GM23338 (cell line): ENCODE data around the gene RUNDC3A. TPM values are rescaled to one million over a fixed set of nuclear protein-coding genes. Genes with fewer than 3 reads are reported as not detected.

ENCODE experiments used
- ATAC-seq: fragments of 200-7000 bp; cut with Tn5 transposase; 3 replicates; pipeline ENCODE4 v1.9.1; 2020
- DNase-seq: peaks from one replicate; pipeline ENCODE4 v3.0.0-alpha.2; 2015; ENCODE audit warnings: low spot score
- H2AFZ ChIP-seq: fragments of 200-600 bp; sonication (generic); 2 replicates; pipeline ENCODE4 v1.8.0; 2016; ENCODE audit warnings: antibody characterized with exemption, mild to moderate bottlenecking, moderate library complexity
- H3F3A ChIP-seq: fragments of 200-600 bp; sonication (generic); replicated peaks from 2 replicates; pipeline ENCODE4 v1.8.0; 2017; ENCODE audit warnings: antibody characterized with exemption, mixed run types, low read depth
- H3K27ac ChIP-seq: fragments of 200-600 bp; sonication (generic); 2 replicates; pipeline ENCODE4 v1.6.1; 2016; ENCODE audit warnings: low read depth
- H3K27me3 ChIP-seq: fragments of 200-600 bp; sonication (generic); 2 replicates; pipeline ENCODE4 v1.8.0; 2016; ENCODE audit warnings: mild to moderate bottlenecking, mixed run types, moderate library complexity; ENCODE audit not compliant: insufficient read depth
- H3K36me3 ChIP-seq: fragments of 200-600 bp; sonication (generic); 2 replicates; pipeline ENCODE4 v1.8.0; 2016; ENCODE audit warnings: mild to moderate bottlenecking; ENCODE audit not compliant: insufficient read depth
- H3K4me1 ChIP-seq: fragments of 200-600 bp; sonication (generic); 2 replicates; pipeline ENCODE4 v1.8.0; 2016; ENCODE audit warnings: mild to moderate bottlenecking, moderate library complexity; ENCODE audit not compliant: insufficient read depth
- H3K4me2 ChIP-seq: fragments of 200-600 bp; sonication (generic); 2 replicates; pipeline ENCODE4 v1.7.1; 2017; ENCODE audit warnings: mixed run types
- H3K4me3 ChIP-seq: fragments of 200-600 bp; sonication (generic); 2 replicates; pipeline ENCODE4 v1.6.1; 2016; ENCODE audit warnings: mixed run types
- H3K79me2 ChIP-seq: fragments of 200-600 bp; sonication (generic); replicated peaks from 2 replicates; pipeline ENCODE4 v1.8.0; 2017; ENCODE audit warnings: mild to moderate bottlenecking; ENCODE audit not compliant: insufficient read depth
- H3K9me2 ChIP-seq: fragments of 200-600 bp; sonication (generic); 2 replicates; pipeline ENCODE4 v1.8.0; 2017; ENCODE audit not compliant: insufficient read depth
- H4K20me1 ChIP-seq: fragments of 200-600 bp; sonication (generic); replicated peaks from 2 replicates; pipeline ENCODE4 v1.8.0; 2017; ENCODE audit warnings: mild to moderate bottlenecking; ENCODE audit not compliant: insufficient read depth
- H3K27ac Mint-ChIP-seq: 2 replicates; pipeline ENCODE4 v1.8.0; 2020; ENCODE audit warnings: inconsistent platforms, mild to moderate bottlenecking, moderate library complexity, mixed read lengths
- H3K27me3 Mint-ChIP-seq: 3 replicates; pipeline ENCODE4 v1.8.0; 2022; ENCODE audit warnings: low read depth, mild to moderate bottlenecking, moderate library complexity, mixed read lengths, inconsistent platforms; ENCODE audit not compliant: insufficient read depth, poor library complexity
- H3K36me3 Mint-ChIP-seq: 3 replicates; pipeline ENCODE4 v1.8.0; 2021; ENCODE audit warnings: low read depth, mild to moderate bottlenecking, inconsistent platforms, moderate library complexity, mixed read lengths
- H3K4me1 Mint-ChIP-seq: 3 replicates; pipeline ENCODE4 v1.8.0; 2020; ENCODE audit warnings: mild to moderate bottlenecking, inconsistent platforms, mixed read lengths
- H3K4me3 Mint-ChIP-seq: 3 replicates; pipeline ENCODE4 v1.8.0; 2021; ENCODE audit warnings: moderate library complexity, mild to moderate bottlenecking, inconsistent platforms, mixed read lengths
- H3K9me3 Mint-ChIP-seq: 3 replicates; pipeline ENCODE4 v1.8.0; 2020; ENCODE audit warnings: moderate library complexity, mild to moderate bottlenecking, inconsistent platforms, mixed read lengths
- CREB1 ChIP-seq: fragments of 250-450 bp; sonication (Bioruptor Pico); IDR thresholded peaks from 2 replicates; pipeline ENCODE4 v1.5.0; 2020; ENCODE audit warnings: low read depth, mild to moderate bottlenecking, moderate library complexity
- CTCF ChIP-seq, 2 experiments: fragments of 200-600 bp in 1 of 2; sonication (generic) in 1 of 2; conservative IDR thresholded peaks; 2 replicates each; pipeline versions ENCODE4 v1.5.1 to v1.6.1; 2016 to 2017; ENCODE audit warnings: antibody characterized with exemption in 2 of 2, low read depth in 2 of 2, mild to moderate bottlenecking in 2 of 2, moderate library complexity in 1 of 2
- ETS1 ChIP-seq: IDR thresholded peaks from 2 replicates; pipeline ENCODE4 v1.6.1; 2016; ENCODE audit warnings: antibody characterized with exemption
- EZH2 ChIP-seq: fragments of 200-600 bp; sonication (generic); IDR thresholded peaks from one replicate; pipeline ENCODE4 v1.8.0; 2017; ENCODE audit warnings: antibody characterized with exemption, mild to moderate bottlenecking, low read depth; ENCODE audit not compliant: unreplicated experiment
- EZH2phosphoT487 ChIP-seq: fragments of 200-600 bp; sonication (generic); IDR thresholded peaks from one replicate; pipeline ENCODE4 v1.8.1; 2018; ENCODE audit warnings: antibody characterized with exemption; ENCODE audit not compliant: unreplicated experiment
- JUNB ChIP-seq: IDR thresholded peaks from one replicate; pipeline ENCODE4 v1.6.1; 2016; ENCODE audit warnings: antibody characterized with exemption; ENCODE audit not compliant: unreplicated experiment
- NANOG ChIP-seq: IDR thresholded peaks from 2 replicates; pipeline ENCODE4 v1.6.1; 2016; ENCODE audit warnings: antibody characterized with exemption, borderline replicate concordance
- POLR2AphosphoS5 ChIP-seq: IDR thresholded peaks from 2 replicates; pipeline ENCODE4 v1.6.1; 2016; ENCODE audit warnings: antibody characterized with exemption, low read depth
- REST ChIP-seq: IDR thresholded peaks from one replicate; pipeline ENCODE4 v1.6.1; 2018; ENCODE audit warnings: antibody characterized with exemption; ENCODE audit not compliant: unreplicated experiment
- STAT1 ChIP-seq: IDR thresholded peaks from one replicate; pipeline ENCODE4 v1.6.1; 2016; ENCODE audit warnings: antibody characterized with exemption; ENCODE audit not compliant: unreplicated experiment
- polyA plus RNA-seq: library from polyadenylated mRNA; unstranded; fragments of >200 nt; fragmentation: Nextera tagmentation; extraction: Ambion mirVana; gene quantifications from 2 replicates; pipeline ENCODE4 v1.2.1, GENCODE V29; 2016
- total RNA-seq: library from RNA; depleted of rRNA; stranded (reverse); fragments of >200 nt; shearing (Covaris generic); gene quantifications from 2 replicates; pipeline ENCODE4 v1.2.3, GENCODE V29; 2014

Gene RUNDC3A
- total and polyA plus RNA-seq, 2 experiments from 2014 or later: 3.7 to 5.5 TPM

- TF ChIP-seq POLR2AphosphoS5 (no peak), CREB1 (CRISPR knock-in tag) (no peak), EZH2phosphoT487 (no peak), ETS1 (no peak), NANOG (no peak), CTCF (conservative IDR thresholded peaks at IDR 0.05; ENCODE audit: low read depth in 2 of 2) (no peak), EZH2 (no peak), STAT1 (no peak)
These were observed 14.0 kb downstream of the RUNDC3A start (continued) for GRCh38 chr17:44322236-44322895.

GRCh38 chr17:44323359-44324091, 15.1 kb downstream of the RUNDC3A start:
- 0 out of 2 replicates have a peak, but pooled peaks cover 4% of the 10 kb centered on the region for H3K36me3 ChIP-seq
- H3K4me1 ChIP-seq: no peaks in the 10 kb centered on the region; the same call in 1 of the 2 replicates
- no peaks in the 10 kb centered on the region for H4K20me1 ChIP-seq
- ATAC-seq: no peak
- Mint-ChIP-seq H3K4me3 (peak overlapping the region; percentile 92), H3K27ac (no peak overlapping the region; the same call in 1 of the 2 replicates), H3K9me3 (no peaks in the 10 kb centered on the region), H3K4me1 (peaks cover 12% of the 10 kb centered on the region), H3K27me3 (peaks cover 34% of the 10 kb centered on the region), H3K36me3 (peaks cover 35% of the 10 kb centered on the region)
- DNase-seq: no peak
- no peak overlapping the region for H3K27ac ChIP-seq
- H3K4me3 ChIP-seq: peak overlapping the region; percentile 89
- H3K79me2 ChIP-seq: peaks cover 9% of the 10 kb centered on the region
- no peaks in the 10 kb centered on the region for H3K9me2 ChIP-seq
- H3K27me3 ChIP-seq: peaks cover 16% of the 10 kb centered on the region
- TF ChIP-seq JUNB: no peak
- no peak for TF ChIP-seq POLR2AphosphoS5
- TF ChIP-seq EZH2: no peak
- no peak for TF ChIP-seq REST
- no peak for TF ChIP-seq EZH2phosphoT487
- no peak for TF ChIP-seq STAT1
- peaks cover 8% of the 10 kb centered on the region; the same call in 1 of the 2 replicates for H3F3A ChIP-seq
- no peak overlapping the region for H2AFZ ChIP-seq
- H3K4me2 ChIP-seq: peak overlapping the region; percentile 92
